ENCODE data around the gene LOX.

The LOX gene

GRCh38 chr5:122111460-122111859 is 33.4 kb upstream of the LOX start:
- no peak for DNase-seq (ENCODE audit: low read depth in 2 of 2)
- TF ChIP-seq, protein P1, sequence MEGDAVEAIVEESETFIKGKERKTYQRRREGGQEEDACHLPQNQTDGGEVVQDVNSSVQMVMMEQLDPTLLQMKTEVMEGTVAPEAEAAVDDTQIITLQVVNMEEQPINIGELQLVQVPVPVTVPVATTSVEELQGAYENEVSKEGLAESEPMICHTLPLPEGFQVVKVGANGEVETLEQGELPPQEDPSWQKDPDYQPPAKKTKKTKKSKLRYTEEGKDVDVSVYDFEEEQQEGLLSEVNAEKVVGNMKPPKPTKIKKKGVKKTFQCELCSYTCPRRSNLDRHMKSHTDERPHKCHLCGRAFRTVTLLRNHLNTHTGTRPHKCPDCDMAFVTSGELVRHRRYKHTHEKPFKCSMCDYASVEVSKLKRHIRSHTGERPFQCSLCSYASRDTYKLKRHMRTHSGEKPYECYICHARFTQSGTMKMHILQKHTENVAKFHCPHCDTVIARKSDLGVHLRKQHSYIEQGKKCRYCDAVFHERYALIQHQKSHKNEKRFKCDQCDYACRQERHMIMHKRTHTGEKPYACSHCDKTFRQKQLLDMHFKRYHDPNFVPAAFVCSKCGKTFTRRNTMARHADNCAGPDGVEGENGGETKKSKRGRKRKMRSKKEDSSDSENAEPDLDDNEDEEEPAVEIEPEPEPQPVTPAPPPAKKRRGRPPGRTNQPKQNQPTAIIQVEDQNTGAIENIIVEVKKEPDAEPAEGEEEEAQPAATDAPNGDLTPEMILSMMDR (IDR thresholded peaks at IDR 0.05; ENCODE audit: low read depth, low read length), result no peak
- no peak overlapping the region for H3K4me3 ChIP-seq (replicated peaks in 1 of 2; ENCODE audit: low read depth in 2 of 2, low read length in 2 of 2)

DNA sequence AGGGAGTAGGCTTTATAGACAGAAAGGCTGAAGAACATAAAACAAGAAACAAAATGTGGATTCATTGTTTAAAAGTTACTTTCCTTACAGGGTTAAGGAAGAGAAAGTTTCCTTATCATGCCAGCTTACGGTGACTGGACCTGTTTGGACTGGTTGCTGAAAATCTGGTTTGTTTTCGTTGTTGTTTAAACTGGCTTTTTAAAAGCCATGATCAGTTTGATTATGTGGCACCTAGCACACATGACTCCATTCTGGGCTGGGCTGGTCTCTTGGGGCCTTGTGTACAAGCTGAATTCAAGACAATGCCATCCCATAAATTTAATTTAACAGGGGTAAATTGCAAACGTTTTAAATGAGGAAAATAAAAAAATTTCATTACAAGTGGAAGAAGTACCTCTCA is 32.9 kb upstream of the LOX start:
- no peak overlapping the region for H3K4me3 ChIP-seq (replicated peaks in 1 of 2; ENCODE audit: low read depth in 2 of 2, low read length in 2 of 2)
- TF ChIP-seq, protein P1 (IDR thresholded peaks at IDR 0.05; ENCODE audit: low read depth, low read length), result no peak
- no peak for DNase-seq (ENCODE audit: low read depth in 2 of 2)

DNA sequence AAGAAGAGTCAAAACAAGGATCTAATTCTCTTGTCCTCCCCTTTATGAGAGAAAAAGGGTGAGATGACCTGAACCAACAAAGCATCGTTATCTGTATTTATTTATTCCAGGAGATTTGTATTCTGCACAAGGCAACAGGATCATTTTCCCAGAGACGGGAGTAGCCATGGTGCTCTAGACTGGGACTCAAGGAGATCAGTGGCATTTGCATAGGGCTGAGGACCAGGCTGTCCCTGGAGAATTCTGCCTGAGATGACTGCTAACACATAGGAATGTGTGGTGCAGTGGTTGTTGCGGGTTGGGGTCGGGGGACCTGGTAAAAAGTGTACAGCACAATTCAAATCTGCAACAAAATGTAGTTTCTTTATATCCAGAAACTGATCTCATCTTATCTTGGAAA is 29.0 kb upstream of the LOX start:
- TF ChIP-seq, protein P1 (IDR thresholded peaks at IDR 0.05; ENCODE audit: low read depth, low read length), result no peak
- no peak for DNase-seq (ENCODE audit: low read depth in 2 of 2)
- no peak overlapping the region for H3K4me3 ChIP-seq (replicated peaks in 1 of 2; ENCODE audit: low read depth in 2 of 2, low read length in 2 of 2)

DNA sequence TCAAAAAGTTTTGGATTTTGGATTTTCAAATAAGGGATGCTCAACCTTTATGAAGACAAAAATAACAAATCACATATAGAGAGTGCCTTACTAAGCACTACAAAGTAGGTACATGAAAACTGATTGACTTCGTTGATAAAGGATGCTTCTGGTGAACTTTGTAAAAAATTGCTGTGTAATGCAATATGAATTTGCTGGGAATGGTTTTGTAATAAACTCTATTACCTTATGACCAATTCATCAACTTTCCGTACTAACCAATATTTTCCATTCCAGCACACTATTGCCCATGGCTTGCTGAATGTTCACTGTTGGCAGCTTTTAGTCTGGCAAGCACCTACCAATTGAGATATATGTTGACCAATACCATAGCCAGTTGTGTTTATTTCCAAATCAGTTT is 27.9 kb upstream of the LOX start:
- H3K4me3 ChIP-seq (replicated peaks in 1 of 2; ENCODE audit: low read depth in 2 of 2, low read length in 2 of 2), result no peak overlapping the region
- TF ChIP-seq, protein P1 (IDR thresholded peaks at IDR 0.05; ENCODE audit: low read depth, low read length), result no peak
- DNase-seq (ENCODE audit: low read depth in 2 of 2), result no peak

DNA sequence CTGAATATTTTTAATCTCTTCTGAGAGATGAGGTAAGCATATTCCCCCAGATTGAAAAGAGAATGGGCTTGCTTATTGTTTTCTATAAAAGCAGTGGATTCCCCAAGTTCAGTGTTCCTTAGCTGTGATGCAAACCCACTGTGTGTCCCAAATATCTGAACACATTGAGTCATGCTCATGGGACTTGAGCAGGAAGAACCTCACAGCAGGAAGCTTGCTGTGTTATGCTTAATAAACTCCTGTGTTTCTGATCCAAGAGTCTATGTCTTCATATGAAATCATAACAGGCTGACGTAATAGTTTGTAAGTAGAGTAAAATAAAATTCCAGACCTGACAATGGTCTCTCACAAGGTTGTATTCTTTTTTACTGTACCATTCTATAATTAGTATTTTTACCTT is 24.8 kb upstream of the LOX start:
- TF ChIP-seq, protein P1 (IDR thresholded peaks at IDR 0.05; ENCODE audit: low read depth, low read length), result no peak
- no peak overlapping the region for H3K4me3 ChIP-seq (replicated peaks in 1 of 2; ENCODE audit: low read depth in 2 of 2, low read length in 2 of 2)
- peak; percentile 72 to 93 for DNase-seq (ENCODE audit: low read depth in 2 of 2)

GRCh38 chr5:122101636-122102285 is 23.7 kb upstream of the LOX start:
- H3K4me3 ChIP-seq (replicated peaks in 1 of 2; ENCODE audit: low read depth in 2 of 2, low read length in 2 of 2), result no peak overlapping the region
- DNase-seq (ENCODE audit: low read depth in 2 of 2), result peak; percentile 80 to 84
- TF ChIP-seq, protein P1 (IDR thresholded peaks at IDR 0.05; ENCODE audit: low read depth, low read length), result peak; percentile 53

Measured in cardiac fibroblast (primary cell).